ENCODE data around the gene OR2T3. TPM values are rescaled to one million over a fixed set of nuclear protein-coding genes. Genes with fewer than 3 reads are reported as not detected.
"Not testable (repeated sequence)": the region's sequence is repeated elsewhere in the genome, so short reads cannot be mapped to it uniquely, and the experiment has no call there.

OR2T3 gene
- total RNA-seq, 4 donors from 2014 or later = not detected

GRCh38 chr1:248496661-248497060, 23.5 kb downstream of the OR2T3 start:
- no CpG with 5 or more reads among the region's 5 CpGs for WGBS, 2 donors
- not testable (repeated sequence) for H3K4me1 ChIP-seq; DNase-seq (ENCODE audit: low spot score in 2 of 2); H3K36me3 ChIP-seq; H3K9me3 ChIP-seq; H3K27ac ChIP-seq; H3K4me3 ChIP-seq; H3K27me3 ChIP-seq

- H3K36me3 ChIP-seq; H3K9me3 ChIP-seq; H3K27ac ChIP-seq; H3K27me3 ChIP-seq; H3K4me3 ChIP-seq; H3K4me1 ChIP-seq; DNase-seq (ENCODE audit: low spot score in 2 of 2): not testable (repeated sequence)
- WGBS, 2 donors = 81 to 86% methylated on average over 1 of the region's 2 CpGs
These were observed 27.3 kb downstream of the OR2T3 start for GRCh38 chr1:248500305-248501035.

- H3K4me3 ChIP-seq; H3K27ac ChIP-seq; H3K36me3 ChIP-seq; H3K4me1 ChIP-seq; DNase-seq (ENCODE audit: low spot score in 2 of 2); H3K27me3 ChIP-seq; H3K9me3 ChIP-seq: not testable (repeated sequence)
- no CpG with 5 or more reads among the region's 2 CpGs for WGBS, 2 donors
These were observed 34.6 kb downstream of the OR2T3 start, which contains the start of gene OR2G6 for GRCh38 chr1:248507773-248508172. Gene OR2G6 (plus strand): TSS chr1:248508073. CDS start chr1:248521647, 13,574 bp downstream.

- DNase-seq (ENCODE audit: low spot score in 2 of 2); H3K4me3 ChIP-seq; H3K4me1 ChIP-seq; H3K36me3 ChIP-seq; H3K9me3 ChIP-seq; H3K27ac ChIP-seq; H3K27me3 ChIP-seq: not testable (repeated sequence)
These were observed 37.1 kb downstream of the OR2T3 start for GRCh38 chr1:248510217-248510616.

- no peaks in the 10 kb centered on the region for H3K4me1 ChIP-seq
- H3K27me3 ChIP-seq = no peaks in the 10 kb centered on the region
- no peaks in the 10 kb centered on the region for H3K36me3 ChIP-seq
- H3K27ac ChIP-seq = no peak overlapping the region
- TF ChIP-seq, protein P1, sequence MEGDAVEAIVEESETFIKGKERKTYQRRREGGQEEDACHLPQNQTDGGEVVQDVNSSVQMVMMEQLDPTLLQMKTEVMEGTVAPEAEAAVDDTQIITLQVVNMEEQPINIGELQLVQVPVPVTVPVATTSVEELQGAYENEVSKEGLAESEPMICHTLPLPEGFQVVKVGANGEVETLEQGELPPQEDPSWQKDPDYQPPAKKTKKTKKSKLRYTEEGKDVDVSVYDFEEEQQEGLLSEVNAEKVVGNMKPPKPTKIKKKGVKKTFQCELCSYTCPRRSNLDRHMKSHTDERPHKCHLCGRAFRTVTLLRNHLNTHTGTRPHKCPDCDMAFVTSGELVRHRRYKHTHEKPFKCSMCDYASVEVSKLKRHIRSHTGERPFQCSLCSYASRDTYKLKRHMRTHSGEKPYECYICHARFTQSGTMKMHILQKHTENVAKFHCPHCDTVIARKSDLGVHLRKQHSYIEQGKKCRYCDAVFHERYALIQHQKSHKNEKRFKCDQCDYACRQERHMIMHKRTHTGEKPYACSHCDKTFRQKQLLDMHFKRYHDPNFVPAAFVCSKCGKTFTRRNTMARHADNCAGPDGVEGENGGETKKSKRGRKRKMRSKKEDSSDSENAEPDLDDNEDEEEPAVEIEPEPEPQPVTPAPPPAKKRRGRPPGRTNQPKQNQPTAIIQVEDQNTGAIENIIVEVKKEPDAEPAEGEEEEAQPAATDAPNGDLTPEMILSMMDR (IDR thresholded peaks at IDR 0.05) = no peak
- TF ChIP-seq EP300 (IDR thresholded peaks at IDR 0.05) (no peak), POLR2A (IDR thresholded peaks at IDR 0.05) (no peak)
- 86 to 92% methylated on average over 12 of the region's 12 CpGs for WGBS, 2 donors
- H3K9me3 ChIP-seq = peaks cover 0 to 28% (median 0%) of the 10 kb centered on the region in 4 donors
- no peak overlapping the region for H3K4me3 ChIP-seq
- DNase-seq (ENCODE audit: low spot score in 2 of 2) = no peak
These were observed 48.7 kb downstream of the OR2T3 start for GRCh38 chr1:248521856-248522255.

Other genes with a start within 250 kb of the OR2T3 start
- 1 to 10 TPM in 1 of 4 donors, under 1 TPM in 1, not detected in 2; under 0.01 to 2.6 TPM for gene OR2M4, start 241.9 kb upstream of the OR2T3 start, total RNA-seq
- 1 to 10 TPM in 2 of 4 donors, not detected in 2; 1.0 to 1.6 TPM for gene OR2T33, start 195.4 kb upstream of the OR2T3 start, total RNA-seq
- not detected for gene OR2T12, start 169.9 kb upstream of the OR2T3 start, total RNA-seq
- not detected for gene OR2M7, start 148.8 kb upstream of the OR2T3 start, total RNA-seq
- gene OR14C36, start 124.6 kb upstream of the OR2T3 start, total RNA-seq = not detected
- not detected for gene OR2T4, start 111.7 kb upstream of the OR2T3 start, total RNA-seq
- gene OR2T6, start 97.6 kb upstream of the OR2T3 start, total RNA-seq = not detected
- not detected for gene OR2T1, start 70.3 kb upstream of the OR2T3 start, total RNA-seq
- gene OR2T2, start 27.7 kb upstream of the OR2T3 start, total RNA-seq = not detected
- gene OR2T5, start 15.2 kb downstream of the OR2T3 start, total RNA-seq = not detected
- not detected for gene OR2G6, start 34.7 kb downstream of the OR2T3 start, total RNA-seq
- not detected for gene OR2T29, start 89.4 kb downstream of the OR2T3 start, total RNA-seq
- gene OR2T34, start 101.4 kb downstream of the OR2T3 start, total RNA-seq = not detected
- gene OR2T10, start 124.3 kb downstream of the OR2T3 start, total RNA-seq = not detected
- gene OR2T11, start 161.7 kb downstream of the OR2T3 start, total RNA-seq = not detected
- gene OR2T35, start 171.9 kb downstream of the OR2T3 start, total RNA-seq = not detected
- not detected for gene OR2T27, start 182.2 kb downstream of the OR2T3 start, total RNA-seq
- gene OR14I1, start 229.4 kb downstream of the OR2T3 start, total RNA-seq = not detected

Measured in tibial nerve (tissue), 4 donors.